ENCODE data around the gene FNDC3B.

Gene FNDC3B

DNA sequence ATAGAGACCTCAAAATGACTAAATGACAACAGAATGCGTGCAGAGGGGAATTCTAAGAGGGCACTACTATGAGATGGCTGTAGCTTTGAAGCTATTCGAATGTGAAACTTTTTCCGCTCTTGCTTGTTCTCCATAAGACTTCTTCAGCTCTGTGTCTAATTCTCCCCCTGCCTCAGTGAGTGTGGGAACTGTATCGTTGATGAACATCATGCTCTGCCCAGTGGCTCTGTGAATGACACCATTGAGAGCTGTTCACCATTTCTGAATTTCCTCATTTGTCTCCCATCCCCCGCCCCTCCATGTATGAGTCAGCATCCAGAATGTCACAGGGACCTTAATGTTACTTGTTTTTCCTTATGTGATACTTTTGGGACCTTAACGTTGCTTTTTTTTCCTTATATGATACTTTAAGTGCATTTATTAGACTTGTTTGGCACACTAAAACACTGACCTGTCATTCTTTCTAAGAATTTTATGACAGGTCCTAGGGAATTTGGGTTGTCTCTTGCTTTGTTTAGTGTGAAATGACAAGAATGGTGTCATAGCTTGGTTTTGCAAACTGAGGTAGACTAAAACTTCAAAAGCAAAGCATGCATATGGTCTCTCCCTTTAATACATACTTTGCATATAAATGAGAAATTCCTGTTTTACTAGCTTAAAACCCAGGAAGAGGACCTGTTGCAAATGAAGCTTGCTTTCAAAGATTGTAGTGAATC is 99.6 kb downstream of the FNDC3B start:
- peak; percentile 47 for DNase-seq

DNA sequence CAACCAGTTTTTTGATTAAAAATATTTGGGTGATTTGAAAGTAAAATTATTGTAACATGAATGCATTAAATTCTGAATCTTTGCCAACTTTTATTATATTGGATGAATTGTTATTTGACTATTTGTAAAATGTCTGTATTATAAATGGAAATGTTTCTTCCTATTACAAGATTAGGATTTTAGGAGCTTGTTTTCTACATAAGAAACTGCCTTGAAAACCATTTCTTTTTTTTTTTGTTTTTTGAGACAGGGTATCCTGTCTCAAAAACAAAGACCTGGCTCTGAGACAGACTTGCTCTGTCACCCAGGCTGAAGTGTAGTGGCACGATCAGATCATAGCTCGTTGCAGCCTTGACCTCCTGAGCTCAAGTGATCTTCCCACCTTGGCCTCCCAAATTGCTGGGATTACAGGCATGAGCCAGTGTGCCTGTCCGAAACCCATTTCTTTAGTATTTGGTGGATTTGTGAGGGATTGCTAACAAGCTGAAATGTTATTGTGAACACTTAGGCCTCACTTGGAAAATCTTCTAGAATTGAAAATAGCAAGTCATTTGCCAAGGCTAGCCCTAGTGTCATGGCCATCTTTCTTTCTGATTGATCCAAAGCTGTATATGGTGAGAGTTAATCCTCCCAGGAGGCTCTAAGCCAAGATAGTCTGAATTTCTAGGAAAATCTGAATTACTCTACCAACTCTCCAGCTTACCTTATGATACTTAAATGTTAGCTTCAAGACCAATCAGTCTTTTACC is 100.3 kb downstream of the FNDC3B start:
- DNase-seq: no peak

DNA sequence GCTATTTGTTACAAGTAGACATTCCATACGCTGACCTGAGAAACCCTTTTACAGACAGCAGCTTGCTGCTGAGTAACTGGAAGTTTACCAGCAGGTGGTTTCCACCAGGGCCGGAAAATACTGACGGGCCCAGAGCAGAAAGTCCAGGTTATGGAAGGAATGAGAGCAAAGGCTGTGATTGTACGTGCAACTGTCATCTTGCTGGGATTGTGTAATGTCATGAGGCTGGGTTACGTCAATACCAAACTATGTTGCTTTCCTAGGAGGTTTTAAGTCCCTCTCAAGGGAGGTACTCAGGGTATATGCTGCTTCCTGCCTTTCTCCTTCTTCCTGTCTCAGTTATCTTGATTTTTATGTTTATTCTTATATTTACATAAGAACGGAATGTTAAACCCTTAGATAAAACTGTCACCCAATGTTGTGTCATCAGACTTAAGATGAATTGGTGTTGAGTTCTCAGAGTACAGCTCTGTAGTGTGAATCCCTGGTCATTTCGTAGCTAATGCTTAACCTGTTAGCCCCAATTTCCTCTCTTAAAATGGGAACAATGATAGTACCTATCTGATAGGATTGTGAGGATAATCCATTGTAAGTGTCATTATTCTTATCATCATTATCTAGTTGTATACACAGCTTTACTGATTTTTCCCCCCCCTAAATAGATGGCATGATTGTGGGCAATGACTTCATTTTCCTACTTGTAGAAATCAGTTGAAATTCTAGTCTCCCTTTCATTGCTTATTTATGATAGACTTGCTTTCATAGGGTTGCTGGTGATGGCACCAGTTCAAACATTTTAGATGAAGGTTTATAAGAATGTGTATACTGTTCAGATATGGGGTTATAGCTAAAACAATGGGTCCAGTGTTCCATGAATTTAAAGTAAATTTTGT is 101.4 kb downstream of the FNDC3B start:
- DNase-seq: no peak

DNA sequence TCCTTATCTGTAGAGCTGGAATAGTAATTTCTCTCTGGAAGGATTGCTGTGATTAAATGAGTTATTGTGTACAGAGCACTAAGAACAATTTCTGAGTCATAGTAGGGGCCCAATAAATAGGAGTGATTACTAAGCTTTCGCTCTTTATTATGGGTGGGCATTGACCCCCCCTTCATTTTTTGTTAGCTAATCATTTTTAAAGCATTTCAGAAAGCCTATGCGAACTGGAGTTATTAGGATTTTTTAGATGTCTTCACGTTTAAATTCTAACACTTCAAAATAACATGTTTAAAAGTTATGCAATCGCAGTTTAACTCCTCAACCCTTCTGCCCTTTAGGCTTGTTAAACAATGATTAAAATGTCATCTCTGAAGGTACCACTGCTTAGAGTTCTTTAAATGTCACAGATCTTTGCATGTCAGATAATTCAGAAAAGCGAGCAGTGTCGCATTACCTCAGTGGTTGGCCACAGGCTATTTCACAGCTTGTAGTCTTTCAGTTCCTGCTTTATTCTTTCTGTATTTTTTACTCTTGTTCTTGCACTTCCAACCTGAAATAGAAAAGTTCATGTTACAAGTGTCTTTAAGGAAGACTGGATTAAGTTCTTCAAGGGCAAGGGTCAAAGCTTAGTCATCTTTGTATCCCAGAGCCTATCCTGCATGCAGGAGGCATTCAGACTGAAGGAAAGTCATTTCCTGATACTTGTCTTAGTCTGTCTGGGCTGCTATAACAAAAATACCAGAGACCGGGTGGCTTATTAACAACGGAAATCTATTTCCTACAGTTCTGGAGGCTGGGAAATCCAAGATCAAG is 102.9 kb downstream of the FNDC3B start:
- DNase-seq: no peak

DNA sequence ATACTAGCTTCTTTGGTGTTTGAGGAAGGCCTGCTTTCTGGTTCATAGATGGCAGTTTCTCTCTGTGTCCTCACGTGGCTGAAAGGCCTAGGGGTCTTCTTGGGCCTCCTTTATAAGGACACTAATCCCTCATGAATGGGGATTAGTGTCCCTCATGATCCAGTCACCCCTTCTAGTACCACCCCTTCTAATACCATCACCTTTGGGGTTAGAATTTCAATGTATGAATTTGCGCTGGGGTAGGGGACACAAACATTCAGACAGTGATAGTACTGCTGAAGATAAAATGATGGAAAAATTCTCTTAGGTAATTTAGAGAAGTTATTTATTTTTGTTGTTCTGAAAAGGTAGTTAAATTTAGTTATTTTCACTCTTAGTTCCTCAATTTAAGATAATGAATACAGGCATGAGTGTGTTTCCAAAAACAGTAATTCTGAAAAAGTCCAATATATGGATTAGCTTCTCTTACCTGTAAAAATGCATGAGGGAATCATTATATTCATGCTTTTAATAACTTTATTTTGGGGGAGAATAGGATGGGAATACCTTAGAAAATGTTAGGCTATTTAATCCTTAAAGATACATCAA is 103.6 kb downstream of the FNDC3B start:
- no peak for DNase-seq

DNA sequence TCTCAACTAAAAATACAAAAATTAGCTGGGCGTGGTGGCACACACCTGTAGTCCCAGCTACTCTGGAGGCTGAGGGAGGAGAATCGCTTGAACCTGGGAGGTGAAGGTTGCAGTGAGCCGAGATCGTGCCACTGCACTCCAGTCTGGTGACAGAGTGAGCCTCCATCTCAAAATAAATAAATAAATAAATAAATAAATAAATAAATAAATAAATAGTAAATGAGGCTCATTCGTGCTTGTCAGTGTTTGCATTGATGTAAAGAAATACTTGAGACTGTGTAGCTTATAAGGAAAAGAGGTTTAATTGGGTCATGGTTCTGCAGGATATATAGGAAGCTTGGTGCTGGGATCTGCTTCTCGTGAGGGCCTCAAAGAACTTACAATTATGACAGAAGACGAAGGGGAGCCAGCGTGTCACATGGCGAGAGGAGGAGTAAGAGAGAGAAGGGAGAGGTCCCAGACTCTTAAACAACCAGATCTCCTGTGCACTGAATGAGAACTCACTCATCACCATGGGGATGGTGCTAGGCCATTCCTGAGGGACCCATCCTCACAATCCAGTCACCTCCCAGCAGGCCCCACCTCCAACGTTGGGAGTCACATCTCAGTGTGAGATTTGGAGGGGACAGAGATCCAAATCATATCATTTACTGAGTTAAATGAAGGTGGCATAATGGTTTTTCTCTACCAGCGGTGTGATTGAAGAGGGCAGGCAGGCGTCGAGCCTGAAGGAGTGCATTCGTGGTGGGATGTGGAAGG is 104.5 kb downstream of the FNDC3B start:
- DNase-seq: no peak

DNA sequence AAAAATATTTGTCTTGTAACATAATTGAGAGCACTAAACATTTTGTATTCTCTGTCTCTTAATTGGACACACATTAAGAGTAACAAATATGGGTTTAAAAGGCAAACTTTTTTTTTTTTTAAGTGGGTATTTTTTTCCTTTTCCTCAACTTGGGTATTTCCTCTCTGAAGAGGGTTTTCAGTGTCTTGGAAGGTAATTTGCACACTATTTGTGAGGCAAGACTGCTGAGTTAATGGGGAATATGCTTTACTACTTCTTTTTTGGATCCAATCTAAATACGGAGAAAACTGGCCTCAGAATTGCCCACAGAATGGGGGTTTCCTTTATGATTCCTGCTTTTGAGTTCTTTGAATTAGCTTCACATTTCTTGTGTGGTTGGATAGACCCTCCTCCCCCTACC is 105.2 kb downstream of the FNDC3B start:
- DNase-seq: no peak

DNA sequence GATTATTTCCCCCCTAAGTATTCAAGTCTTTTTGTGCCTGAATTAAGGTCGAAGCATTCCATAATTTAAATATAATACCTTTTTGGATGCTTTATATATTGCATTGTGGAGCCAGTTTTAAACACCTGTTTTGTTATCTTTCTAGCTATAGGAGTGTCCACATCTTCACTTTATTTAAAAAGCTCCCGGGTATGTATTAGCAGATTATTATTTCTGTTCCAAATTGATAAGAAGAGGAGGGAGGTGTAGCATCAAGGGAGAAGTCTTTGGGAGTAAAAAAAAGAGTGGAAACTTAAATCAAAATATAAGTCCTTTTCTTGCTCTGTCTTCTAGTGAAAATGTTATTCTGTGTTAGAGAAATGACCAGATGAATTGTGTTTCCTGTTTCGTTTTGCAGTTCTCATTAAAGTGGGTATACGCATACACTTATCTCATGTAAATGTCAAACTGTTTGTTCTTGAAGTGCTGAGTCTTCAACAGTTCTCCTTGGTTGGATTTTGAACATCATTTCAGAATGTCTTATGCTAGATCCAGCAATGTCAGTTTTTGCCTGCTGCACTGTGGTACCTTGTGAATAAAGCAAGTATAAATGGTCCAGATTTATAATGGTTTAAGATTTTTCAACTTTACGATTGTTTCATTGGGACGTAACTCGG is 105.8 kb downstream of the FNDC3B start:
- DNase-seq: no peak

DNA sequence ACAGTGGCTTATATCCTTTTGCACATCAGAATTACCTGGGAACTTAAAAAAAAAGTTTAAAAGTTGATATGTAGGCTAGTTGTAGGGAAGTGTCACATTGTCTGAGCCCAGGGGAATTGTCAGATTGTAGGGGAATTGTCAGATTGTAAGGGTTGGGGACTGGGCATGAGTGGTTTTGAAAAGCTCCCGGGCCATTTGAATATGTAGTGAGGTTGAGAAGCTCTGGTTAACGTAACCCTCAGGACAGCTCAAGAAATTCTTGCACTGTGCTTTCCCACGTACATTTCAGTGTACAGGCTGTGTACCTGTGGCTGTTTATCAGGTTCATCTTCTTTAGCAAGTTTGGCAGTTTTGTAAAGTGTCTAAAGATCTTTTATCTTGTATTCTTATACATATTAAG is 107.0 kb downstream of the FNDC3B start:
- DNase-seq: no peak

DNA sequence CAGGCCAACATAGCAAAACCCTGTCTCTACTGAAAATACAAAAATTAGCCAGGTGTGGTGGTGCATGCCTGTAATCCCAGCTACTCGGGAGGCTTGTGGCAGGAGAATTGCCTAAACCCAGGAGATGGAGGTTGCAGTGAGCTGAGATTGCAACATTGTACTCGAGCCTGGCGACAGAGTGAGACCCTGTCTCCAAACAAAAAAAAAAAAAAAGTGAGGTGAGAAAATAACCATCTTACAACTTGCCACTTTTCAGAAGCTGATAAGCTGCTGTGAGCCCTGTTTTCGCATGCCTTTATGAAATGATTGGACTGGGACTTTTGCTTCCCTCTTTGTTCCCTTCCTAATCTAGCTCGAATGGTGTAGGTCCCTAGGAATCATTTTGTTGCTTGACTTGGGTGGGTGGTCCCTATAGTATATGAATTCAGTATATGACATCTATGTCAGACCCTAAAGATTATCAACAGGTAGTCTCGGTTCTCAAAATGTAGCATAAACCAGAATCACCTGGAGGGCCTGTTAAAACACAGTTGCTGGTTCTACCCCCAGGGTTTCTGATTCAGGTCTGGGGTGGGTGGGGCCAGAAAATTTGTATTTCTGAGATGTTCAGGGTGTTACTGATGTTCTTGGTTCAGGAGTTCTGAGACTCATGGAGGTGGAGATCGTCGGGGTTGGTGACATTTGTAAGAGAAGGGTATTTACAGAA is 107.9 kb downstream of the FNDC3B start:
- no peak for DNase-seq

DNA sequence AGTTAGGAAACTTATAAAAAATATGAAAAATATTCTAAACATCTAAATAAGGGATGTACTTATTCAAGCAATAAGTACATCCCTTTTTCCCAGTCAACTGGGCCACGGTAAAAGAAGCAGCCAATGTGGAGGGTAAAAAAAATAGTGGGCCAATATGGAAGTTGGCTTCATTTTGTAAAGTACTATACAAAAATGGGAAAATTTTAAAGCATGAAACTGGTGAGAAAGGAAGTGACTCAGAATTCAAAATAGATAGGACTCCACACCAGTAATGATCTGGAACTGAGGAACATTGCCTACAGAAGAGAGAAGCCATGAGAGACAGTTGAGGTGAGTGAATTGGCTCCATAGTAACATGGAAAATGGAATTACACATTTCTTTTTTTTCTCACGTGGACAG is 108.9 kb downstream of the FNDC3B start:
- no peak for DNase-seq

DNA sequence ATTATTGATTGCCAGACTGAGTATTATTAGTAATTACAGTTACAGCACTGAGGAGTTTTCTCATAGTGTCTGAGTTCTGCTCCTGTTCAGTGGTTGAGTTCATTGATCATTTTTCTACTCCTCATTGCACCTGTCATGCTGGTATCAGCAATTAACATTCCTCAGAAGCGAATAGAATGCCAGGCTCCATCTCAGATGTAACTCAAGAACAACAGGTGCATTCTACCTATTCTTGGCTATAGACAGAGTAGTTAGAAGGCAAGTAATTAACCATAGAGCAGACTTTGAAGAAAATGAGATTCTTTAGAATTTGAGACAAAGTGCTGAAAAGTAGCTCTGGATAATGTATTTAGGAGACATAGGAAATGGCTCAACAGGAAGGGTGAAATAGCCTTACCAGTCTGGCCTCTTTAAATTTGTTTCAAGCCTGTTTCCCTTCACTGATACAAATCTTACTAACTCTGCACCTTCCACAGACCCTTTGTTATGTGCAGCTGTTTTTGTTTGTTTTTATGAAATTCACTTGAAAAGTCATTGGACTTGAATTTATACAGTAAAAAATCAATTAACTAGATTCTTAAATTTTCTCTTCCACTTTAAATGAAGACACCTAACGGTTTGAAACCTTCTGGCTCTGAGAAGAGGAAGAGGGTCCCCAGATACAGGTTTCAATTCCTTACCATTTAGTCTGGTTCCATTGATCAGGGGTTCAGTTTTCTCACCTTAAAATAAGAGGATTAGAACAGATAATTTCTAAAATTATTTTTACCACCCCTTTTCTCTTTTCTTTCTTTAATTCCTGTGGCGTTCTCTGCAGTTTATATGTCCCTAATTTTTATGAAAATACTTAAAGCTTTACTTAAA is 109.6 kb downstream of the FNDC3B start:
- no peak for DNase-seq

DNA sequence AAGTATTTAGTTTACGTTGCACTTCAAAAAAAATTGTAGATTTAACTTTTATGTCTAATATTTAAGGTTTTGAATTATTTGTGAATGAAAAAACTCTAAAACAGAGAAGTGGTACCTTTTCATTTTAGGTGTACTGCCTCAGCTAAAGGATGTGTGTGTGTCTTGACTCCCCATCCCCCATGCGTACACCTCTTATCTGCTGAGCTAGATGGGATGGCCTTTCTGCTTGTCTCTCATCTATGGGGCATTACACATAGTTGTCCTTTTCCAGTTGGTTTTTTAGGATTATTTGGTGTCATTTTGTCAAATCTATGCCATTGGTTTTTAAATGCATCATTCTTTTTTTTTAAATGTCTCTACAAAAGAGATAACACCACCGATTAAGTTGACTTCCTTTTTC is 110.9 kb downstream of the FNDC3B start:
- no peak for DNase-seq

DNA sequence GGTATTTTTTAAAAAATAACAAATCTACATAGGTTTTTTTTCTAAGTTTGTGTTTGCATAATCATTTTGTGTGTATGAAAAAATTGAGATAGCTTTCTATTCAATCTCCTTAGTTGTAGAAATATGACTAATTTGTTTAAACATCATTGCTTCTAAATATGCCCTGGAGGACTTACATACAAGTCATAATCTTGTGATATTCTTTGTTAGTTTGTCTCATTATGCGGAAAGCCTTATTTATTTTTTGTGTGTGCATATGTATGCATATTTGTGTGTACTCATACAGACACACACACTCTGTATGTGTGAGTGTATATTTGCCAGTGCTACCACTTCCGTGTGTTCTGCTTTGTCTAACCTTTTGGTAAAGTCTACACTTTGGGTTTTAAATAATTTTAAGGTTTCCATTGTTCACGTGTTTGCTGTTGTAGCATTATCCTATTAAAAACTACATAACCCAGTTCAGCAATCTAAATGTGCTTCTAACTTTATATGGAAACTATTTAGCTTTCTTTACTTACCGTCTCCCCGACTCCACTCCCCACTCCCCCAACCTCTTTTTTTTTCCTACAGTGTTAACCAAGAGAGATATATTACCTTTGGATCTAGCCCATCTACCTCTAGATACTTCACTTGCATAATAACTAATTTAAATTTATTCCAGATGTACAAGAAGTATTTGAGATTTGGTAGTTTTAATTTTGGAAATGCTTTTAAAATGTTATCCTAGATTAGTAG is 111.7 kb downstream of the FNDC3B start:
- no peak for DNase-seq

DNA sequence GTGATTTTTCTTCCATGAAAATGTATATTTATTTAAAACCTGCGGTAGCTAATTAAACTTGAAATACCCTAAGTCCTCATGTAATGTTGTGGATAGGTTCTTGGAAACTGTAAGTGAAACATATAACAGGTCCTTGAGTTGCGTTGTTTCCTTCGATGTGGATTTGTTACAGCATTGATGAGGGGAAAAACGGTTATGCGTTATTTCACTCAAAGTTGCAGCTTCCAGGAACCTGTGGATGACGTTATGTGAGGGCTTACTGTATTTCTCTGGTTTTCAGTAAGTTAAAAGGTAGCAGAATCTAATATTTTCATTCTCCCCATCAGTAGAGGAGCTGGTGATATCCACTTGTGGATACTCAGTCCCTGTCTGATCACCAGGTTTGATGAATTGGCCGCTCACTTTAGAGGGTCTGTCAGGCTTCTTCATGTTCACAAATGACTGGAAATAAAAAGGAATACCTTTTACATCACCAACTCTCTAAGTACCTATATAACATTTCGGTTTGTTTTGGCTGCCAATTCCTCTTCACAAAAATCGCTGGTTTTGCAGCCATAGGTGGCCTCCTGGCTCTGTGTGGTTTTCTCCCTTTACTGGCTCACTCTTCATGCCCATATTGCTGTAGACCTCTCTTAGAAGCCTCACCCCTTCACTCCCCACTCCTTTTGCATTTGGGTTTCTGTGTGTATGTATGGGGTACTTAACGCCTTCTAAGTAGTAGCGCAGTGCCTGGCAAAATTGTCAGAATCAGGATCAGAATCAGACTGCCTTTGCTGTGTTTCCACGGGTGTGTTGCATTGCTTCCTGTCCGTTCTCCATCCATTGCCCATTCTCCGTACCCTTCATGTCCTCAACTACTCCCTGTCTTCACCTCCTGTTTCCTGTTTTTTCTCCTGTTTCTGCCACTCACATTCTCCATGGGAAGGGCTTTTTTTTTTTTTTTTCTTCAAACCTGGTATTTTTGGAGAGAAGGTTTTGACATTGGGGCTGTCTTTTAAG is 112.6 kb downstream of the FNDC3B start:
- DNase-seq: no peak

DNA sequence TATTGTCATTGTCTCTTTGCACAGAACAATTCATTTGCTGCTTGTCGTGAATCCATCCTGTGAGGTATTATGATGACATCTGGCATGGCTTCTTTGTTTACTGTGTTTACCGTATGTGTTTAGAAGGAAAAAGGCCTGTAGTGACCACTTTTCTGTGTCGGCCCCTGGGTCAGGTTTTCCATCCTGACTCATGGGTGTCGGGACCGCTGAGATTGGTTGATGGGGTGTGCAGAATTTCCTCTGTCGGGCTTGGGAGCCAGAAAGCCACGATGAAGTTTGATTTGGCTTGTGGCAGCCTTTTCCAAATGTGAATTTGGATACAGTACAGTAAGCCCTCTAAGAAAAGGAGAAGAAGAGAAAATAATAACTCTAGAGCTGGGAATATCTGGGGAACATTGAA is 113.5 kb downstream of the FNDC3B start:
- no peak for DNase-seq

DNA sequence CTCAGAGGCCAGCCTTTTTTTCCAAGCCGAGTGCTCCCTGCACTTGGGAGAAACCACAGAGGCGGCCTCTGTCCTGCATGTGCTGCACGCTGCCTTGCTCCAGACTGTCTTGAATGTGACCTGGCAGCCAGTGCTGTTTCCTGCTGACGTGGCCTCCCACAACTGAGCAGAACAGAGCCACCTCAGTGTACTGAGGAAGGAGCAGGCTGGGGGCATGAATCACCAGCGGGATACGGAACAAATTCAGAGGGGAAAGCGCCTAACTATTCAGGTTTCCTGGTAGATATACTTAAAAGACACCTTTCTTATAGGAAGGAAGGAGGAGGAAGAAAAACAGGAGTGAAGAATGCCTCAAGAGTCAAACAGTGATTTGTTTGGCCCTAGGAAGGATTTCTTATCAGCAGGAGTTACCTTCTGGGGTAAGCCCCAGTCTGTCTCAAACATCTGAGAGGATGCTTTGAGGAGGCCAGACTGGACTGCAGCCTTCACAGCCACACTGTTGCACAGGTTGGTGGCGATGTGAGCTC is 114.0 kb downstream of the FNDC3B start:
- no peak for DNase-seq
